Measurements from ENCODE around the gene SDE2.
"Not testable (repeated sequence)": the region's sequence is repeated elsewhere in the genome, so short reads cannot be mapped to it uniquely, and the experiment has no call there.

The SDE2 gene

GRCh38 chr1:226004396-226004795 lies 5.3 kb upstream of the SDE2 start:
- DNase-seq = no peak

GRCh38 chr1:226003502-226004170 lies 4.5 kb upstream of the SDE2 start:
- DNase-seq = no peak

GRCh38 chr1:226002667-226003501 lies 3.7 kb upstream of the SDE2 start:
- DNase-seq = peak; percentile 53

- peak; percentile 58 for DNase-seq
Measured at GRCh38 chr1:226001963-226002666, 3.0 kb upstream of the SDE2 start.

GRCh38 chr1:226001088-226001487 lies 1.9 kb upstream of the SDE2 start:
- no peak for DNase-seq

GRCh38 chr1:226000493-226001081 lies 1.4 kb upstream of the SDE2 start:
- DNase-seq = not testable (repeated sequence)

- no peak for DNase-seq
Measured at GRCh38 chr1:225999912-226000337, 782 bp upstream of the SDE2 start.

GRCh38 chr1:225998560-225999226 lies 450 bp downstream of the SDE2 start:
- no peak for DNase-seq

- DNase-seq = no peak
Measured at GRCh38 chr1:225996946-225997545, 2.1 kb downstream of the SDE2 start.

- no peak for DNase-seq
Measured at GRCh38 chr1:225995919-225996864, 3.0 kb downstream of the SDE2 start.

GRCh38 chr1:225990705-225991464 lies 8.3 kb downstream of the SDE2 start:
- DNase-seq = no peak

GRCh38 chr1:225987491-225988316 lies 11.4 kb downstream of the SDE2 start:
- no peak for DNase-seq

- no peak for DNase-seq
Measured at GRCh38 chr1:225981714-225982113, 17.4 kb downstream of the SDE2 start.

- DNase-seq = no peak
Measured at GRCh38 chr1:225980005-225980836, 18.9 kb downstream of the SDE2 start.

- no peak for DNase-seq
Measured at GRCh38 chr1:225979421-225979820, 19.7 kb downstream of the SDE2 start.

GRCh38 chr1:225977937-225978748 lies 21.0 kb downstream of the SDE2 start:
- no peak for DNase-seq

- DNase-seq = not testable (repeated sequence)
Measured at GRCh38 chr1:225975146-225975545, 24.0 kb downstream of the SDE2 start.
